OCI-LY7 (cell line): Measurements from ENCODE around the gene MAP4. TPM values are rescaled to one million over a fixed set of nuclear protein-coding genes. Genes with fewer than 3 reads are reported as not detected.

Source experiments
- BruUV-seq: library from RNA; stranded (reverse); fragments of 400-500 nt; replicated peaks from 2 replicates; lab custom pipeline; 2021; lab: Mats Ljungman, UMichigan
- CTCF ChIA-PET: fragments of 300-600 bp; sonication (Branson Sonifier 250); formaldehyde crosslinking; loops from one replicate; lab custom pipeline; 2022; ENCODE audit warnings: antibody characterized with exemption; ENCODE audit not compliant: unreplicated experiment; lab: Charles Lee
- POLR2A ChIA-PET: fragments of 300-600 bp; sonication (Branson Sonifier 250); formaldehyde crosslinking; loops from one replicate; lab custom pipeline; 2022; ENCODE audit warnings: antibody characterized with exemption; lab: Charles Lee
- DNase-seq: peaks from one replicate; pipeline ENCODE4 v3.0.0-alpha.2; 2015; ENCODE audit warnings: low spot score
- H2AFZ ChIP-seq: fragments of 200-600 bp; sonication (generic), shearing (Covaris generic); 2 replicates; pipeline ENCODE4 v1.6.1; 2014; ENCODE audit warnings: mild to moderate bottlenecking, antibody characterized with exemption, low read length, moderate library complexity
- H3K27ac ChIP-seq: fragments of 200-600 bp; sonication (generic); 2 replicates; pipeline ENCODE4 v1.5.1; 2014; ENCODE audit warnings: mixed run types, low read depth, mild to moderate bottlenecking, moderate library complexity, low read length, inconsistent platforms; ENCODE audit not compliant: poor library complexity, severe bottlenecking
- H3K36me3 ChIP-seq: fragments of 200-600 bp; sonication (generic); 2 replicates; pipeline ENCODE4 v1.6.1; 2014; ENCODE audit warnings: mild to moderate bottlenecking, antibody characterized with exemption, low read length, moderate library complexity, mixed read lengths; ENCODE audit not compliant: insufficient read depth
- H3K4me1 ChIP-seq: fragments of 200-600 bp; sonication (generic); 2 replicates; pipeline ENCODE4 v1.5.1; 2014; ENCODE audit warnings: mild to moderate bottlenecking, low read length; ENCODE audit not compliant: insufficient read depth, poor library complexity, severe bottlenecking
- H3K4me2 ChIP-seq: fragments of 200-600 bp; sonication (generic); 2 replicates; pipeline ENCODE4 v1.6.1; 2014; ENCODE audit warnings: mild to moderate bottlenecking, low read length
- H3K4me3 ChIP-seq: fragments of 200-600 bp; sonication (generic); 2 replicates; pipeline ENCODE4 v1.5.1; 2014; ENCODE audit warnings: mild to moderate bottlenecking, low read depth, low read length; ENCODE audit not compliant: poor library complexity, severe bottlenecking
- H3K79me2 ChIP-seq: fragments of 200-600 bp; sonication (generic); 2 replicates; pipeline ENCODE4 v1.6.1; 2016; ENCODE audit warnings: low read depth, mild to moderate bottlenecking, low read length, moderate library complexity, mixed read lengths; ENCODE audit not compliant: insufficient read depth
- H3K9me2 ChIP-seq: fragments of 200-600 bp; sonication (generic); 2 replicates; pipeline ENCODE4 v1.6.1; 2016; ENCODE audit warnings: mild to moderate bottlenecking, low read length, mixed read lengths; ENCODE audit not compliant: insufficient read depth
- H3K9me3 ChIP-seq: fragments of 200-600 bp; sonication (generic); 2 replicates; pipeline ENCODE4 v1.6.1; 2014; ENCODE audit warnings: mild to moderate bottlenecking, mixed run types, low read length, mixed read lengths
- H4K20me1 ChIP-seq: fragments of 200-600 bp; sonication (generic); 2 replicates; pipeline ENCODE4 v1.6.1; 2014; ENCODE audit warnings: mild to moderate bottlenecking, antibody characterized with exemption, low read length, moderate library complexity, mixed read lengths; ENCODE audit not compliant: insufficient read depth
- EZH2phosphoT487 ChIP-seq: fragments of 200-600 bp; sonication (generic); IDR thresholded peaks from 2 replicates; pipeline ENCODE4 v1.6.1; 2018; ENCODE audit warnings: low read depth, borderline replicate concordance, mild to moderate bottlenecking, mixed run types, antibody characterized with exemption, low read length, moderate library complexity, mixed read lengths
- intact Hi-C: fragments of 100-400 bp; cut with micrococcal nuclease; formaldehyde crosslinking; loops from one replicate; pipeline ENCODE4 v1.10.0; 2022; ENCODE audit not compliant: unreplicated experiment
- total RNA-seq, 2 experiments: library from RNA; depleted of rRNA in 1 of 2; stranded (reverse); fragments of >200 nt in 1 of 2; shearing (Covaris generic) in 1 of 2; gene quantifications; 2 replicates each; pipeline ENCODE4 v1.2.3, GENCODE V29; 2014 to 2022
- TF ChIP-seq, protein P1 (sequence below): fragments of 200-600 bp; sonication (generic); conservative IDR thresholded peaks from 2 replicates; pipeline ENCODE4 v1.5.1; 2014; ENCODE audit warnings: mild to moderate bottlenecking, antibody characterized with exemption, low read length, moderate library complexity, mixed read lengths

MAP4 gene
- total RNA-seq, 2 experiments from 2014 or later = 26.1 to 78.4 TPM

DNA sequence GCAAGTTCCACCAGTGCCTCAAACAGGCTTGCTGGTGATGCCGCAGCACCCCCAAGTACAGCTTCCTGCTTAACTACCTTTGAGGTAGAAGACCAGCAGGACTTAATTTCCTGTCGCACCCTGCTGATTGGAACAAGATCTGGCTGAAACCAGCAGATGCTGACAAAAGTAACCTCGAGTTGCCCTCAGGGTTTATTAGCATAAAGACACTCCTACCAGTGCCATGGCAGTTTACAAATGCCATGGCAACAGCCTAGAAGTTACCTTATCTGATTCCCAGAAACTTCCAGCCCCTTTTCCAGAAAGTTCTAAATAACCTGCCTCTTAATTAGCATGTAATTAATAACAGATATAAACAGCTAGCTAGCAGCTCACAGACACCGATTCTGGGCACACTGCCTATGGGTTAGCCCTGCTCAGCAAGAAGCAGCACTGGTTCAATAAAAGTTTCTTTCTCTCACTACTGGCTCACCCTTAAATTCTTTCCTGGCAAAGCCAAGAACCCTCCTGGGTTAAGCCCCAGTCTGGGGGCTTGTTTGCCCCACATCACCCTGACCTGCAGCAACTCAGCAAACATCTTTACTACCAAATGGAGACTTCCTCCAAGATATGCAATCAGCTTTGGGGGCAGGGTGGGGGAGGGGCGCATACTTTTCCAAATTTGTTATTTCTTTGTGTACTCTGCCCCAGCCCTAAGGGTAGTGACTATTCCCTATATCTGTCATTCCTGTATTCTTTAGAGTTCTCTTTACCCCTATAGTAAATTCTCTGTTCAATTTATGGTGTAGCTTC lies 54.2 kb downstream of the MAP4 start:
- Histone ChIP-seq H3K9me3 (no peaks in the 10 kb centered on the region), H3K79me2 (no peaks in the 10 kb centered on the region), H3K4me3 (no peak overlapping the region), H3K9me2 (no peaks in the 10 kb centered on the region), H3K27ac (no peak overlapping the region), H4K20me1 (no peaks in the 10 kb centered on the region), H3K36me3 (no peaks in the 10 kb centered on the region), H3K4me2 (peak overlapping the region; percentile 34; the same call in 1 of the 2 replicates), H3K4me1 (peaks cover 11% of the 10 kb centered on the region), H2AFZ (no peak overlapping the region)
- peak; percentile 57 for DNase-seq
- POLR2A ChIA-PET = interaction anchor here (0.5 to 2.0 kb wide), 6 partner anchors 8 to 792 kb away, joined by 3 to 4 read pairs (median 4); no protein-coding TSS in a partner anchor
- no TSS peak for BruUV-seq
- CTCF ChIA-PET = interaction anchor here (0.8 kb wide), 1 partner anchor 19 kb away, joined by 3 read pairs; no protein-coding TSS in a partner anchor
- no peak for TF ChIP-seq EZH2phosphoT487
- TF ChIP-seq, protein P1, sequence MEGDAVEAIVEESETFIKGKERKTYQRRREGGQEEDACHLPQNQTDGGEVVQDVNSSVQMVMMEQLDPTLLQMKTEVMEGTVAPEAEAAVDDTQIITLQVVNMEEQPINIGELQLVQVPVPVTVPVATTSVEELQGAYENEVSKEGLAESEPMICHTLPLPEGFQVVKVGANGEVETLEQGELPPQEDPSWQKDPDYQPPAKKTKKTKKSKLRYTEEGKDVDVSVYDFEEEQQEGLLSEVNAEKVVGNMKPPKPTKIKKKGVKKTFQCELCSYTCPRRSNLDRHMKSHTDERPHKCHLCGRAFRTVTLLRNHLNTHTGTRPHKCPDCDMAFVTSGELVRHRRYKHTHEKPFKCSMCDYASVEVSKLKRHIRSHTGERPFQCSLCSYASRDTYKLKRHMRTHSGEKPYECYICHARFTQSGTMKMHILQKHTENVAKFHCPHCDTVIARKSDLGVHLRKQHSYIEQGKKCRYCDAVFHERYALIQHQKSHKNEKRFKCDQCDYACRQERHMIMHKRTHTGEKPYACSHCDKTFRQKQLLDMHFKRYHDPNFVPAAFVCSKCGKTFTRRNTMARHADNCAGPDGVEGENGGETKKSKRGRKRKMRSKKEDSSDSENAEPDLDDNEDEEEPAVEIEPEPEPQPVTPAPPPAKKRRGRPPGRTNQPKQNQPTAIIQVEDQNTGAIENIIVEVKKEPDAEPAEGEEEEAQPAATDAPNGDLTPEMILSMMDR = no peak
- intact Hi-C loops = no loop called here

DNA sequence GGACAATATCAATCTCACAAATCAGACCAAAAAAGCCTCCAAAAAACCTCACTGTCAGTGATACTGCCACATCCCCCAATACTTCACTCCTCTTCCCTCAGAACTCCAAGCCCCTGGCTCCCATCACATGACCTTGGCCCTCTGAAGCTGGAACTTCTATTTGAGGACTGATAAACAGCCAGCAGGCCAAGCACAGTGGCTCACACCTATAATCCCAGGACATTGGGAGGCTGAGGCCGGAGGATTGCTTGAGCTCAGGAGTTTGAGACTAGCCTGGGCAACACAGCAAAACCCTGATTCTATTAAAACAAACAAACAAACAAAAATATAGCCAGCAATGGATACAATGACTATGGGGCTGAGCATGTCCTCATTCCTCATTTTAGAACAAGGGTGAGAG lies 55.2 kb downstream of the MAP4 start:
- DNase-seq = no peak
- H3K79me2 ChIP-seq = no peaks in the 10 kb centered on the region
- H4K20me1 ChIP-seq = no peaks in the 10 kb centered on the region
- CTCF ChIA-PET = no interaction called here
- H3K4me2 ChIP-seq = no peak overlapping the region
- intact Hi-C loops = no loop called here
- POLR2A ChIA-PET = interaction anchor here (0.6 to 2.0 kb wide), 4 partner anchors 9 to 50 kb away, joined by 3 to 4 read pairs (median 4); no protein-coding TSS in a partner anchor
- no peak overlapping the region for H3K4me3 ChIP-seq
- BruUV-seq = no TSS peak
- H2AFZ ChIP-seq = no peak overlapping the region
- peaks cover 11% of the 10 kb centered on the region for H3K4me1 ChIP-seq
- no peaks in the 10 kb centered on the region for H3K9me2 ChIP-seq
- no peaks in the 10 kb centered on the region for H3K36me3 ChIP-seq
- H3K9me3 ChIP-seq = no peaks in the 10 kb centered on the region
- H3K27ac ChIP-seq = no peak overlapping the region
- TF ChIP-seq, protein P1 = no peak
- no peak for TF ChIP-seq EZH2phosphoT487

DNA sequence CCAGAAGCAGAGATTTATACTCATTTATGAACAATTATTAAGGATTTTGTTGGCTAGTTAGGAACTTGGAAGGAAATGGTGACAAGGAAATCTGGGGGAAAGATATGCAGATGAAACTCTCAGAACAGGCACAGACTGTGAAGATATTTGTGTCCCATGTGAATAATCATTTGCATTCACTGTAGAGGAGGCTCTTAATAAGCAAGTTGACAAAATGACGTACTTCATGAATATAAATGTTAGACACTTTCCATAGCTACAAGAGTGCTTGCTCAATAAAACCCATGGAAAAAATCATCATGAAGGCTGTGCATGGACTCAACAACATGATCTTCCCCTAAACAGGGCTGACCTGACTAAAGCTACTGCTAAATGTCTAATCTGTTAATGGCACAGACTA lies 59.7 kb downstream of the MAP4 start:
- no peak overlapping the region for H2AFZ ChIP-seq

More for the DNA sequence above, 59.7 kb downstream of the MAP4 start:
- Histone ChIP-seq H3K9me2 (no peaks in the 10 kb centered on the region), H3K79me2 (no peaks in the 10 kb centered on the region), H4K20me1 (no peaks in the 10 kb centered on the region), H3K27ac (no peak overlapping the region), H3K36me3 (no peaks in the 10 kb centered on the region), H3K4me3 (no peak overlapping the region), H3K9me3 (no peaks in the 10 kb centered on the region), H3K4me2 (no peak overlapping the region), H3K4me1 (peaks cover 2% of the 10 kb centered on the region)
- ChIA-PET POLR2A (interaction anchor here (0.6 to 0.7 kb wide), 3 partner anchors 16 to 420 kb away, joined by 3 read pairs; no protein-coding TSS in a partner anchor), CTCF (no interaction called here)
- DNase-seq = no peak
- intact Hi-C loops = no loop called here
- no TSS peak for BruUV-seq
- TF ChIP-seq, protein P1 = no peak
- TF ChIP-seq EZH2phosphoT487 = no peak
